ENCODE data around the gene VLDLR.
"Not testable (repeated sequence)": the region's sequence is repeated elsewhere in the genome, so short reads cannot be mapped to it uniquely, and the experiment has no call there.

The VLDLR gene

DNA sequence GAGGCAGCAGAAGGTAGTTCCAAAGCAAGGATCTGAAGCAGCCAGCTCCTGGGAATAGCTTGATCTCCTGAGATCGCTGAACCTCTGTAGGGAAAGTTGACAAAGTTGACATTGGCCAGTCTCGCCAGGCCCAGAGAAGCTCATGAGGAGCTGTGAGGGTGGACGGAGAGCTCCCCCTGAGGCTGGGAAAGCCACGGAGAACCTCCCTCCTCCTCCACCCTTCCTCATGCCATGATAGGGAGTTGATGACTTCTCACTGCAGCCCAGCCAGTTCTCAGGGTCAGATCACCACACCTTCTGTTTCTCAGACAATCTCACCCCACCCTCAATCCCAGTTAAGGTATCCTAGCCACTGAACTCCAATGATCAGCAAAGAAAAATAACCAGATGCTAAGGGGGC lies 65.3 kb downstream of the VLDLR start:
- H3K27ac ChIP-seq (ENCODE audit: low read length) = no peak overlapping the region
- no peaks in the 10 kb centered on the region for H3K36me3 ChIP-seq (ENCODE audit: control insufficient read depth in 2 of 2, insufficient read depth in 2 of 2, low read length in 2 of 2)
- H3K4me3 ChIP-seq (ENCODE audit: low read length in 2 of 2) = no peak overlapping the region
- no peaks in the 10 kb centered on the region for H3K27me3 ChIP-seq (ENCODE audit: control insufficient read depth in 1 of 2, insufficient read depth in 2 of 2, low read length in 2 of 2)
- H3K9me3 ChIP-seq (ENCODE audit: control insufficient read depth in 2 of 2, low read length in 2 of 2) = no peaks in the 10 kb centered on the region
- no peak overlapping the region for H3K9ac ChIP-seq (ENCODE audit: low read length in 2 of 2)
- no peaks in the 10 kb centered on the region for H3K4me1 ChIP-seq (ENCODE audit: control insufficient read depth, insufficient read depth, low read length)

DNA sequence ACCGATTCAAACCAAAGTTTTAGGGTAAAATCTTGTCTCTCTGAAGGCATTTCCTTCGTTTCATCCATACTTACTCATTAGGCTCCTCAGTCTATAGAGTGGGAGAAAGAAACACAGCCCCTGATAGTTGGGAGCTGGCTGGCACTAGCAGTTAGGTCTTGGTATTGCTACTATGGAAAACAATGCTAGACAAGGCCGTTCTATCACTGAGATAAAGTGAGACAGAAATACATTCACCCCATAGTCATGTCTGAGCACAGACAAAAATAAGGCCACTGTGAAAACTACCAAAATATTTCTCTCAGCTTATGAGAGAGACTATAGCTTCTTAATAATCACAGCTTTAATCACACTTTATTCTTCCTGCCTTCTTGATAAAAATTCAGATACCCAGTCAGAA lies 67.0 kb downstream of the VLDLR start:
- H3K9me3 ChIP-seq (ENCODE audit: control insufficient read depth in 2 of 2, low read length in 2 of 2) = no peaks in the 10 kb centered on the region
- H3K27ac ChIP-seq (ENCODE audit: low read length) = no peak overlapping the region
- no peak overlapping the region for H3K9ac ChIP-seq (ENCODE audit: low read length in 2 of 2)
- no peak overlapping the region for H3K4me3 ChIP-seq (ENCODE audit: low read length in 2 of 2)
- no peaks in the 10 kb centered on the region for H3K36me3 ChIP-seq (ENCODE audit: control insufficient read depth in 2 of 2, insufficient read depth in 2 of 2, low read length in 2 of 2)
- H3K4me1 ChIP-seq (ENCODE audit: control insufficient read depth, insufficient read depth, low read length) = no peaks in the 10 kb centered on the region
- no peaks in the 10 kb centered on the region for H3K27me3 ChIP-seq (ENCODE audit: control insufficient read depth in 1 of 2, insufficient read depth in 2 of 2, low read length in 2 of 2)

DNA sequence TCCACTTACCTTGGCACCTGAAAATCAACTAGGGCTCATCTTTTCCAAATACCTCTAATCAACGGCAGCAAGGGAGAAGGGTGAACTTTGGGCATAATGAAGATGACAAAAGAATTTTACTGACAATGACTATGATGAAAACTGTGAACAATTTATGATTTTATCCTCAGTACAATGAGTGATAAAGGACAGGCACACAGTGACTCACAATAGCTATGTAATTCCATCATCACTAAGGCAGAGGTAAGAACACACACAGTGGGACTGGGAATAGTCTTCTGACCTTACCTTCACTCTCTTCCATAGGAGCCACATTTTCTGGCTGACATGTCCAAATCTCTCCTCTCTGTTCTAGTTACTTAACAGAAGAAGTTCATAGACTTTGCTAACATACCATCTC lies 69.6 kb downstream of the VLDLR start:
- H3K4me1 ChIP-seq (ENCODE audit: control insufficient read depth, insufficient read depth, low read length) = no peaks in the 10 kb centered on the region
- no peaks in the 10 kb centered on the region for H3K9me3 ChIP-seq (ENCODE audit: control insufficient read depth in 2 of 2, low read length in 2 of 2)
- H3K9ac ChIP-seq (ENCODE audit: low read length in 2 of 2) = no peak overlapping the region
- H3K27ac ChIP-seq (ENCODE audit: low read length) = no peak overlapping the region
- H3K27me3 ChIP-seq (ENCODE audit: control insufficient read depth in 1 of 2, insufficient read depth in 2 of 2, low read length in 2 of 2) = no peaks in the 10 kb centered on the region
- H3K36me3 ChIP-seq (ENCODE audit: control insufficient read depth in 2 of 2, insufficient read depth in 2 of 2, low read length in 2 of 2) = no peaks in the 10 kb centered on the region
- no peak overlapping the region for H3K4me3 ChIP-seq (ENCODE audit: low read length in 2 of 2)

DNA sequence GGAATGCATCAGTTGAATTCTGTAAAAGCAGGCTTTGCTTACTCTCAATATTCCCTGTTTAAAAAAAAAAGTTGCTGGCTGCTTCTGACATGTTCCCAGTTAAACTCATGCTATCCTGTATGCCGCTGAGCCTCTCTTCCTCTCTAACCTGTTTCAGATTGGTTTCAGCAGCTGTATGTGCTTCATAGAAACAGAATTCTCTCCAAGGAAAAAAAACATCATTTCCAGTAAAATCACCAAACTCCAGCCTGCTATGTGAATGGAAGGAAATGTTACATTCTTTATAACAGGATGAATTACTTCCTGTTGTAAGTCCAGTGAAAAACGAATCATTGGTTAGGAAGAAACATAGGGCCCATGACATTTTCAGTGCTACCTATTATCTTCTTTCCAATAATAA lies 70.0 kb downstream of the VLDLR start:
- Histone ChIP-seq H3K9ac (ENCODE audit: low read length in 2 of 2) (no peak overlapping the region), H3K27me3 (ENCODE audit: control insufficient read depth in 1 of 2, insufficient read depth in 2 of 2, low read length in 2 of 2) (no peaks in the 10 kb centered on the region), H3K27ac (ENCODE audit: low read length) (no peak overlapping the region), H3K9me3 (ENCODE audit: control insufficient read depth in 2 of 2, low read length in 2 of 2) (no peaks in the 10 kb centered on the region), H3K4me1 (ENCODE audit: control insufficient read depth, insufficient read depth, low read length) (no peaks in the 10 kb centered on the region), H3K36me3 (ENCODE audit: control insufficient read depth in 2 of 2, insufficient read depth in 2 of 2, low read length in 2 of 2) (no peaks in the 10 kb centered on the region), H3K4me3 (ENCODE audit: low read length in 2 of 2) (no peak overlapping the region)

DNA sequence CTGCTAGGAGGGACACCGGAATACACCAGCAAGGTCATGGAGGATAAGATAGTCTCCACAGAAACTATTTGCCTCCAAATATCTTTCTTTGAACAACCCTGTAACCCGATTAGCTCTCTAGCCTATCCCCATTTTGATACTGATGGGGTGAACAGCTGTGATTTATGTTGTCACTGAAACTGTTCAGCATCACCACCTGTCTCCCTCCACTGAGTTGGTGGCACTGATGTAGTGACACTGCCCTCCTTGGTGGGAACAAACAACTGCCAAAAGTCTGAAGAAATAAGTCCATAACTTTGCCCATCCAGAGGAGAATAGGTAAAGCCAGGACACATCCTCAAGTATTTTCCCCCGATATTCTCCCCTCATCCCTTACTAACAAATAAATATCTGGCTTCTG lies 71.5 kb downstream of the VLDLR start:
- no peaks in the 10 kb centered on the region for H3K9me3 ChIP-seq (ENCODE audit: control insufficient read depth in 2 of 2, low read length in 2 of 2)
- H3K27me3 ChIP-seq (ENCODE audit: control insufficient read depth in 1 of 2, insufficient read depth in 2 of 2, low read length in 2 of 2) = no peaks in the 10 kb centered on the region
- no peaks in the 10 kb centered on the region for H3K4me1 ChIP-seq (ENCODE audit: control insufficient read depth, insufficient read depth, low read length)
- H3K27ac ChIP-seq (ENCODE audit: low read length) = no peak overlapping the region
- H3K4me3 ChIP-seq (ENCODE audit: low read length in 2 of 2) = no peak overlapping the region
- H3K9ac ChIP-seq (ENCODE audit: low read length in 2 of 2) = no peak overlapping the region
- no peaks in the 10 kb centered on the region for H3K36me3 ChIP-seq (ENCODE audit: control insufficient read depth in 2 of 2, insufficient read depth in 2 of 2, low read length in 2 of 2)

DNA sequence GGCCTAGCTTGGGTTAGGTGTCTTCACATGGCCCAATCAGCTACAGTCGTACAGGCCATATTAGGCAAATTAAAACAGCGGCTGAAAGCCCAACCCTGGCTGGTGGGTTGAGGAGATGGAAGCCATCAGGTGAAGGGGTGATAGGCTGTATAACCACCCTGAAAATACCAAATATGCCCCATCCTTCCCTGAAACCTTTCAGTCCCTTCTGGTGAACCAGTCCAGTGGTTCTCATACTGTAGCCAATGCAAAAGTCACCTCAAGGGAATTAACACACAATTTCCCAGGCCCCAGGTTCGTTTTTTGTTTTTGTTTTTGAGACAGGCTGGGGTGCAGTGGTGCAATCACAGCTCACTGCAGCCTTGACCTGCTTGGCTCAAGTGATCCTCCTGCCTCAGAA lies 75.9 kb downstream of the VLDLR start:
- Histone ChIP-seq H3K27me3 (ENCODE audit: control insufficient read depth in 1 of 2, insufficient read depth in 2 of 2, low read length in 2 of 2) (no peaks in the 10 kb centered on the region), H3K27ac (ENCODE audit: low read length) (no peak overlapping the region), H3K4me1 (ENCODE audit: control insufficient read depth, insufficient read depth, low read length) (no peaks in the 10 kb centered on the region), H3K9ac (ENCODE audit: low read length in 2 of 2) (no peak overlapping the region), H3K36me3 (ENCODE audit: control insufficient read depth in 2 of 2, insufficient read depth in 2 of 2, low read length in 2 of 2) (no peaks in the 10 kb centered on the region), H3K4me3 (ENCODE audit: low read length in 2 of 2) (no peak overlapping the region), H3K9me3 (ENCODE audit: control insufficient read depth in 2 of 2, low read length in 2 of 2) (no peaks in the 10 kb centered on the region)

DNA sequence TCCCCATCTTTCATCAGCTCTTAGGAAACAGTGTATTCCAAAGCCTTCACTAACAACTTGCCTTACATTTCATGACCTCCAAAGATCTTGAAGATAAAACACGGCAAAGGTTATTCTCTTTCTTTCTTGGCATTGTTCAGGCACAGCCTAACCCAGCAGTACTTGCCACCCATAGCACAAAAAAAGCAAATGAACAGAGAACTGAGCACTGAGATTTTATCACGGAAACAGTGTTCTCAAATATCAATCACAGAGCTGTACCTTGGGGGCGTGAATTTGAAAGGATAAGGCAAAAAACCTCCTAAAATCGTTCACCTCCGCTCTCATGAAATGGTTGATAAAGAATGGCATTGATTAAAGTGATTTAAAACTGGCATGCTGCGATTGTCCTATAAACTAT lies 78.8 kb downstream of the VLDLR start:
- H3K9me3 ChIP-seq (ENCODE audit: control insufficient read depth in 2 of 2, low read length in 2 of 2) = no peaks in the 10 kb centered on the region
- no peaks in the 10 kb centered on the region for H3K4me1 ChIP-seq (ENCODE audit: control insufficient read depth, insufficient read depth, low read length)
- no peak overlapping the region for H3K9ac ChIP-seq (ENCODE audit: low read length in 2 of 2)
- H3K4me3 ChIP-seq (ENCODE audit: low read length in 2 of 2) = no peak overlapping the region
- no peaks in the 10 kb centered on the region for H3K36me3 ChIP-seq (ENCODE audit: control insufficient read depth in 2 of 2, insufficient read depth in 2 of 2, low read length in 2 of 2)
- H3K27me3 ChIP-seq (ENCODE audit: control insufficient read depth in 1 of 2, insufficient read depth in 2 of 2, low read length in 2 of 2) = no peaks in the 10 kb centered on the region
- no peak overlapping the region for H3K27ac ChIP-seq (ENCODE audit: low read length)

DNA sequence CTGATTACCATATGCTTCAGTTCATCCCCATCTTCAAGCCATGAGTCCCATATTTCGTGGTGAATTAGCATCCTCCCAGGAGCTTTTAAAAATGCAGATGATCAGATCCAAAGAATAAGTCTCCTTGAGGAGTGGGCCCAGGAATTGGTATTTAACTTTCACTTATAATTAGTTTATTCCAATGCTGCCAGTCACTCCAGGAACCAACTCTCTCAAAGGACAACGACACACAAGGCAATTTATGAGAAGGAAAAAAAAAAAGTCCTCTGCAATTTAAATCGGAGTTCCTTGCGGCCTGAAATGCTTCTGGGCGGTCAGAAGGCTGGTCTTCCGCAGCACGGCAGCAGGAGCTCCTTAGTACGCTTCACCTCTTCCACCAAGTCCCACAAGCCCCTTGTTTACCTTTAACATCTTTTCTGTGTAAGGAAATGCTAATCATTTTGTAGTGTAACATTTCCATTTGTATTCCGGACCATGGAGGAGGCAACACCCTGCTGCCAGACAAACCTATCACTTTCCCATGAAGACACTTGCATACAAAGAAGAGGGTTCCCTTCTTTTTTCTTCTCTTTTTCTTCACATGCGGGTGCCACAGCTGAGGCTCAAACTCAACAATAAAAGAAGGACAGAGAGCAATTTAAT lies 79.4 kb downstream of the VLDLR start:
- Histone ChIP-seq H3K4me1 (ENCODE audit: control insufficient read depth, insufficient read depth, low read length) (no peaks in the 10 kb centered on the region), H3K27me3 (ENCODE audit: control insufficient read depth in 1 of 2, insufficient read depth in 2 of 2, low read length in 2 of 2) (no peaks in the 10 kb centered on the region), H3K36me3 (ENCODE audit: control insufficient read depth in 2 of 2, insufficient read depth in 2 of 2, low read length in 2 of 2) (no peaks in the 10 kb centered on the region), H3K9me3 (ENCODE audit: control insufficient read depth in 2 of 2, low read length in 2 of 2) (no peaks in the 10 kb centered on the region), H3K4me3 (ENCODE audit: low read length in 2 of 2) (no peak overlapping the region), H3K27ac (ENCODE audit: low read length) (no peak overlapping the region), H3K9ac (ENCODE audit: low read length in 2 of 2) (no peak overlapping the region)

DNA sequence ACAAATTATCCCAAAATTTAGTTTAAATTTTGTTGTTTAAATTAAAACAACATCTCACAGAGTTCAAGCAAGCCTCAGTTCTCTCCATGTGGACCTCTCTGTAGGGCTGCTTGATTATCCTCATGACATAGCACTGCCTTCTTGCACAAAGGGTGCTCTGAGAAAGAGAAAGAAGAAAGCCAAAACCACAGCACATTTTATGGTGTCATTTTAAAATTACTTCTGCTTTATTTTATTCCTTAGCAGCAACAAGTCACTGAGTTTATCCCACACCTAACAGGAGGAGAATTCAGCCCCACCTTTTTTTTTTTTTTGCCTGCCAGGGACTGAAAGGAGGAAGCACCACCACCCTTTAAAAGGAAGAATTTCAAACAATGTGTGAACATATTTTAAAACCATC lies 82.9 kb downstream of the VLDLR start:
- Histone ChIP-seq H3K27ac (ENCODE audit: low read length) (no peak overlapping the region), H3K4me3 (ENCODE audit: low read length in 2 of 2) (no peak overlapping the region), H3K27me3 (ENCODE audit: control insufficient read depth in 1 of 2, insufficient read depth in 2 of 2, low read length in 2 of 2) (no peaks in the 10 kb centered on the region), H3K36me3 (ENCODE audit: control insufficient read depth in 2 of 2, insufficient read depth in 2 of 2, low read length in 2 of 2) (no peaks in the 10 kb centered on the region), H3K9ac (ENCODE audit: low read length in 2 of 2) (no peak overlapping the region), H3K9me3 (ENCODE audit: control insufficient read depth in 2 of 2, low read length in 2 of 2) (no peaks in the 10 kb centered on the region), H3K4me1 (ENCODE audit: control insufficient read depth, insufficient read depth, low read length) (no peaks in the 10 kb centered on the region)

DNA sequence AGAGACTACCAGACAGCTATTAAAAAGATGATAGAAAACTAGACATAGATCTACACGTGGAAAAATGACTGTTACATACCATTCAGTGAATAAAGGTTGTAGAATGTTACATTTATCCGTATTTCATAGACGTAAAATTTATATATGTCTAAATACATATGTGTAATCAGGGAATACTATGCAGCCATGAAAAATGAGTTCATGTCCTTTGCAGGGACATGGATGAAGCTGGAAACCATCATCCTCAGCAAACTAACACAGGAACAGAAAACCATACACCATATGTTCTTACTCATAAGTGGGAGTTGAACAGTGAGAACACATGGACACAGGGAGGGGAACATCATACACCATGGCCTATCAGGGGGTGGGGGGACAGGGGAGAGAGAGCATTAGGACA lies 85.7 kb downstream of the VLDLR start:
- not testable (repeated sequence) for H3K4me1 ChIP-seq (ENCODE audit: control insufficient read depth, insufficient read depth, low read length); H3K9me3 ChIP-seq (ENCODE audit: control insufficient read depth in 2 of 2, low read length in 2 of 2); H3K27me3 ChIP-seq (ENCODE audit: control insufficient read depth in 1 of 2, insufficient read depth in 2 of 2, low read length in 2 of 2); H3K9ac ChIP-seq (ENCODE audit: low read length in 2 of 2); H3K27ac ChIP-seq (ENCODE audit: low read length); H3K36me3 ChIP-seq (ENCODE audit: control insufficient read depth in 2 of 2, insufficient read depth in 2 of 2, low read length in 2 of 2); H3K4me3 ChIP-seq (ENCODE audit: low read length in 2 of 2)

All from stomach smooth muscle (tissue), 2 donors.